PC-3 (cell line): ENCODE measurements around the gene LRRC10B. TPM values are rescaled to one million over a fixed set of nuclear protein-coding genes. Genes with fewer than 3 reads are reported as not detected.

Experiments
- microRNA-seq: library from miRNA; unstranded; fragments of <30 nt; microRNA quantifications from one replicate; pipeline ENCODE4 v1.1.0, GENCODE V29; 2020; ENCODE audit not compliant: unreplicated experiment
- total RNA-seq: library from RNA; depleted of rRNA; stranded (reverse); fragments of >200 nt; gene quantifications from 2 replicates; pipeline ENCODE4 v1.2.3, GENCODE V29; 2014; rRNA removed

The LRRC10B gene
- total RNA-seq, 1 experiment from 2014 or later, result 0.55 TPM

Small RNAs within 50 kb of the gene (microRNA-seq; reads per million reads assigned to microRNA genes)
- gene MIR4488, result not detected

Other genes with a start within 250 kb of the LRRC10B start
- gene VWCE, start 213.4 kb upstream of the LRRC10B start, total RNA-seq, result 0.15 and 0.35 TPM in 2 replicates
- gene DDB1, start 175.6 kb upstream of the LRRC10B start, total RNA-seq, result 450 and 451 TPM in 2 replicates
- 56.9 and 88.5 TPM in 2 replicates for gene TKFC, start 175.5 kb upstream of the LRRC10B start, total RNA-seq
- 51.2 and 58.2 TPM in 2 replicates for gene CYB561A3, start 146.9 kb upstream of the LRRC10B start, total RNA-seq
- gene TMEM138, start 146.4 kb upstream of the LRRC10B start, total RNA-seq, result 39.8 and 40.7 TPM in 2 replicates
- 19.3 and 23.2 TPM in 2 replicates for gene TMEM216, start 116.2 kb upstream of the LRRC10B start, total RNA-seq
- gene CPSF7, start 78.8 kb upstream of the LRRC10B start, total RNA-seq, result 51.1 and 55.3 TPM in 2 replicates
- 54.3 and 90.4 TPM in 2 replicates for gene SDHAF2, start 78.6 kb upstream of the LRRC10B start, total RNA-seq
- 21.5 and 23.2 TPM in 2 replicates for gene SYT7, start 72.3 kb downstream of the LRRC10B start, total RNA-seq
- 8.6 and 12.2 TPM in 2 replicates for gene DAGLA, start 171.6 kb downstream of the LRRC10B start, total RNA-seq
- gene MYRF, start 243.9 kb downstream of the LRRC10B start, total RNA-seq, result 5.1 and 7.0 TPM in 2 replicates